GOT3 (cell line): ENCODE data around the gene RNU1-2.
"Not testable (repeated sequence)": the region's sequence is repeated elsewhere in the genome, so short reads cannot be mapped to it uniquely, and the experiment has no call there.

Experiments used
- DNase-seq: peaks from one replicate; lab custom pipeline; 2025; ENCODE audit warnings: mixed read lengths; lab: John Stamatoyannopoulos, UW

Gene RNU1-2

GRCh38 chr1:16888860-16889816, 6.6 kb upstream of the RNU1-2 start:
- no peak for DNase-seq

DNA sequence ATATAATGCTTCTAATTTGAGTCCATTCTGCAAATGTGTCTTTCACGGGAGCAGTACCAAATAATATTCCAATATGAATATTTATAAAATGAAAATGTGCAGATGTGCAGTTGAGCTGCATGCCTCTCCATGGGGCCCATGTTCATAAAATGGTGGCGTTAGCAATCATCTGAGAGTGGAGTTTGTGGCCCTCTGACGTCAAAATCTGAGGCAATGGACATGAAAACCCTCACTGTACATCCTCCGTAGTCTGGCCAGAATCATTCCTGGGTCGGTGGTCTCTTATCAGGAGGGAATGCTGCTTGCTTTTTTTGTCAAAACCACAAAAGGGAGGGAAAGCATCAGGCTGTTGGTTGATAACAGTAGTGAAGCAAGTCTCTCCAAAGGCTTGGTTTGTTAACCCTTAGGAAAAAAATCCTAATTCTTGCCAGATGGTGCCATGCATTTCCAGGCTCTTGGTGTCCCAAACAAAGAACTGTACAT, 5.2 kb upstream of the RNU1-2 start:
- DNase-seq = not testable (repeated sequence)

- not testable (repeated sequence) for DNase-seq
Observed at GRCh38 chr1:16891057-16891456, 4.7 kb upstream of the RNU1-2 start.

DNA sequence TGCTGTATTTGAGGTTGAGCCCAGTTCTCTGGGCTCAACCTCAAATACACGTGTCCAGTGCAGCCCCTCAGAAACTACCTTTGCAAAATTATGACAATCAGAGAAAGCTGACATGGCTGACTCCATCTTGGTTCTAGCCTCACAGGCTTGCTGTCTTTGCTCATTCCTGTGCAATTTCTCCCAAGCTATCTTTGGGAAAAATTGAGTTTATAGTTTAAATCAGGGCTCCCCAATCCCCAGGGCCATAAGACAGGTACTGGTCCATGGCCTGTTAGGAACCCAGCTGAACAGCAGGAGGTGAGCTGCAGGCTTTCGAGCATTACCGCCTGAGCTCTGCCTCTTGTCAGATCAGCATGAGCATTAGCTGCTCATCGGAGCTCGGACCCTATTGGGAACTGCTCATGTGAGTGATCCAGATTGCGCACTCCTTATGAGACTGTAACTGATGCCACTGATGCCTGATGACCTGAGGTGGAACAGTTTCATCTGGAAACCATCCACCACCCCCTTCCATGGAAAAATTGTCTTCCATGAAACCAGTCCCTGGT, 2.7 kb upstream of the RNU1-2 start:
- DNase-seq = not testable (repeated sequence)

- not testable (repeated sequence) for DNase-seq
Observed at GRCh38 chr1:16893796-16894195, 2.0 kb upstream of the RNU1-2 start.

DNA sequence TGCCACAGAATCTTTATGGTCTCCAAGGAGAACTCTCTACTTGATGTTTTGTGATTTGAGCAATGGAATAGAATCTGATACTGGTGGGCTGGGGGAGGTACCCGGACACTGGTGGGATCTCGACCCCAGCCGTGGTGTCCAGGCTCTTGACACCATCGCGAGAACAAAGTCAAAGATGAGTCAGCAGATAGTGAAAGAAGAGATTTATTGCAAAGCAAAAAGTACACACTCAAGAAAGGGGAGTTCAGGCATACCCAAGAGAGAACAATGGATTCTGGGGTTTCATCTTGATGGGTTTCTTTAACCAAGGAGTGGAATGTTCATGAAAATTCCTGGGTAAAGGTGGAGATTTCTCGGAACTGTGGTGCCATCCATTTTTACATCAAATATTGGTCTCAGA, 1.4 kb upstream of the RNU1-2 start:
- not testable (repeated sequence) for DNase-seq

DNA sequence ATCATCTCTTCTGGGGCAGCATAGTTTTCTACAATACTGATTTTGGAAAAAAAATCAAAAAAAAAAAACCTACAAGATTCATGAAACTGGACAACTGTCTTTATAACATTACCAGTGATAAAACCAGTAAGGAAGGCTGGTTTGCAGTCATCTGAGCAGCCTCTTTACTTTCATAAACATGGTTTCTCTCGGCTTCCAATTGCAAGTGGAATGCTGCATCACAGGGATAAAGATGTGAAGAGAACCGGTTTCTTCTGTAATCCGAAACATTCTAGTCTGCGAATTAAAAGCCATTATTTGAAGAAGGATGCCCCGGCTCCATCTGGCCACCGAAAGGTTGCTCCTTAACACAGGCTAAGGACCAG, 565 bp upstream of the RNU1-2 start:
- not testable (repeated sequence) for DNase-seq

DNA sequence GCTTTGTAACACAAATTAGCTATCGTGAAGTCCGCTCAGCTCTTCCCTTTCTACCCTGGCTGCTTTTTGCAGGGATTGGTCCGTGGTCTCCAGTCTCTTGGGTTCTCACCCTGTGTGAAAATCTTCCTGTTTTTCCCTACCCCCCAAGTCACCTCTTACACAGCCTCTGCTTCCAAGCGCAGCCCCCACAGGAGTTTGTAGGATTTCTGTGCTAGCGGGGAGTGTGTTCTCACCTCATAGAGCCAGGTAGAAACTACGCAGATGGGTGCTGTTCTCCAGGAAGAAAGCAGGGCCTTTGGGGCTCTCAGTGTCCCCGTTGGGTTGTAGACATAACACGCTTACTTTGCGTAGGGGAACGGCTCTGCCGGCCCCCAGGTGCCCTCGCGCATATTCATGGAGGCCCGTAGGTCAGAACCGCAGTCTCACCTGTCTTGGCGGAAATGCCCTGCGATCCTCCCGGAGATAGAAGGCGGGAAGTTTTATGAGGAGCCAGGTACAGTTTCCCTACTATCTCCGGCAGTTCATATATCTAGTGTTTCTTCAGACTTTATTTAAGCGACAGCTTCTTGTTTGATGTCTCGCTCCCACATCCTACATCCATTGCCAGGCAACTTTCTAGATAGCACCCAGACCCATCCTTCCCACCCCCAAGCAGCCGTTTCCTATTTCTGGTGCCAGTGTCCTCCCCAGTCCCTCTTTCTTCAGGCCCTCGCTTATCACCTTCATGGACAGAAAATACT, 706 bp downstream of the RNU1-2 start:
- peak; percentile 86 for DNase-seq

DNA sequence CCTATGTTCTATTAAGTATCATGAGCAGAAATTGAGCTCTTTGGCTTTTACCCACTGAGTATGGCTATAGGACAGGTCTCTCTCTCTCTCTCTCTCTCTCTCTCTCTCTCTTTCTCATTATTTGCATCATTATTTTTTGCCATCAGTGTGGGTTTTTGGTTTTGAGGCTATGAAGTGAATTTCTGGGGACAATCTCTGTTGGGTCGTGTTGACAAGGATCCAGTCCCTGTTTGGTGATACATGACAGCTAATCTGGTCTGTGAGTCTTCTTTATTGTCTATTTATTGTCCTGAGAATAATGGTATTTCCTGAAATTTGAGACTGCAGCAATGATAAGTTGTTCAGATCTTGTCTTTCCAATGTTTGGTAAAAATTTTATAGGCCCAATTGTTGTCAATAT, 1.9 kb downstream of the RNU1-2 start:
- not testable (repeated sequence) for DNase-seq

- not testable (repeated sequence) for DNase-seq
Observed at GRCh38 chr1:16898298-16898697, 2.5 kb downstream of the RNU1-2 start.

DNA sequence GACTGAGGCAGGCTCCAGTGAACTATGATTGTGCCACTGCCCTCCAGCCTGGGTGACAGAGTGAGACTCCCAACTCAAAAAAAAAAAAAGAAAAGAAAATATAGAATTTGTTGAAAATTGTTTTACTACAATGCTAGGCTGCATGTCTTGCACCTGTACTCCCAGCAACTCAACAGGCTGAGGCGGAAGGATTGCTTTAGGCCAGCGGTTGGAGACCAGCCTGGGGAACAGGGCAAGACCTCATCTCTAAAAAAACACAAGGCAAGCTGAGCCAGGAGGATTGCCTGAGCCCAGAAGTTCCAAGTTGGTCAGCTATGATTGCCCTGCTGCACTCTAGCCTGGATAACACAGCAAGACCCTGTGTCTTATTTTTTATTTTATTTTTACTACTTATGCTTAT, 3.2 kb downstream of the RNU1-2 start:
- not testable (repeated sequence) for DNase-seq

GRCh38 chr1:16900751-16901150, 5.0 kb downstream of the RNU1-2 start:
- DNase-seq = no peak

- not testable (repeated sequence) for DNase-seq
Observed at GRCh38 chr1:16901371-16901770, 5.6 kb downstream of the RNU1-2 start.

DNA sequence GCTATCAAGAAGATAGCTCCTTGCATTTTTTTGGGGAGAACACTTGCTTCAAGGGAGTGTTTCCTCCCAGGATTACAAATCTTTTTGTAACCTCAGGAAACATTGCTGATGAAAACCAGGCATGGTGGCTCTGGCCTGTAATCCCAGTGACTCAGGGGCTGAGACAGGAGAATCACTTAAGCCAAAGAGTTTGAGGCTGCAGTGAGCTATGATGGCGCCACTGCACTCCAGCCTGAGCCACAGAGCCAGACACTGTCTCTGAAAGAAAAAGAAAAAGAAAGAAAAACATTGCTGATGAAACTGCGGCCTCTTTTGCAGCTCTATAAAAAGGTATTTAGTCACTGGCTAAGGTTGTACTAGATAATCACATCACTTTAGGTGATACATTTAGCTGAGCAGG, 7.3 kb downstream of the RNU1-2 start:
- peak; percentile 24 for DNase-seq

DNA sequence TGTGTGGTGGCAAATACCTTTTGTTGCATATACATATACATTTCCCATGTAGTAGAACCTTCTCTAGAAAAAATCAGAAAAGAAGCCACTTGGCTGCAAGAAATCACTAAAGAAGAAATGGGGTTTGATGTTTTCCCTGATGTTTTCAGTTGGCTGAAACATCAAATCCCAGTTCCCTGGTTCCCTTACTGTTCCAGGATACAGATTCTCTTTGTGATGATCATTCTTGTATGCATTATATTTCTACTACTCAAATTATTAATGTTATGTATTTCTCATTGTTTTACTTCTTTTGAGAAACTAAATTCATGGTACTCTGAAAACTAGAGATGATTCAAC, 7.6 kb downstream of the RNU1-2 start:
- no peak for DNase-seq

DNA sequence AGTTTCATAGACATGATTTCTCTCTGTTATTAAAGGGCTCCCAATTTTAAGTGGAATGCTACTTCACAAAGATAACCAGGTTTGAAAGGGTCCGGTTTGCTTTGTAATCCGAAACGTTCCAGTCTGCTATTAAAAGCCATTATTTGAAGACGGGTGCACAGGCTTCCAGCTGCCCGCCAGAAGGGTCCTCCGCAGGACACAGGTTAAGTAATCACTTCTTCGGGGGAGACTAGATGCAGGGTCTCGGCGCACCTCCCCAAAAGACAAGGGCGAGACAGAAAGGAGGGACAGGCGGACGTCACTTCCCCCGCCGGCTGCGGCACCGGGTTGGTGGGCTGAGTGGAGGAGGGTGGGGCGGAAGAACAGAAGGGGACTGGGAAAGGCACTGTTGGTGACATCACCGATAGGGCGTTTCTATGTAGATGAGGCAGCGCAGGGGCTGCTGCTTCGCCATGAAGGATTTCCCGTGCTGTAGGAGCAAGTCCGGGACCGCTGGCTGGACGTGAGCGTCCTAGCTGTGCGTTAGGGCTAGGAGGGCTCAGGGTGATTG, 8.9 kb downstream of the RNU1-2 start:
- DNase-seq = peak; percentile 96

DNA sequence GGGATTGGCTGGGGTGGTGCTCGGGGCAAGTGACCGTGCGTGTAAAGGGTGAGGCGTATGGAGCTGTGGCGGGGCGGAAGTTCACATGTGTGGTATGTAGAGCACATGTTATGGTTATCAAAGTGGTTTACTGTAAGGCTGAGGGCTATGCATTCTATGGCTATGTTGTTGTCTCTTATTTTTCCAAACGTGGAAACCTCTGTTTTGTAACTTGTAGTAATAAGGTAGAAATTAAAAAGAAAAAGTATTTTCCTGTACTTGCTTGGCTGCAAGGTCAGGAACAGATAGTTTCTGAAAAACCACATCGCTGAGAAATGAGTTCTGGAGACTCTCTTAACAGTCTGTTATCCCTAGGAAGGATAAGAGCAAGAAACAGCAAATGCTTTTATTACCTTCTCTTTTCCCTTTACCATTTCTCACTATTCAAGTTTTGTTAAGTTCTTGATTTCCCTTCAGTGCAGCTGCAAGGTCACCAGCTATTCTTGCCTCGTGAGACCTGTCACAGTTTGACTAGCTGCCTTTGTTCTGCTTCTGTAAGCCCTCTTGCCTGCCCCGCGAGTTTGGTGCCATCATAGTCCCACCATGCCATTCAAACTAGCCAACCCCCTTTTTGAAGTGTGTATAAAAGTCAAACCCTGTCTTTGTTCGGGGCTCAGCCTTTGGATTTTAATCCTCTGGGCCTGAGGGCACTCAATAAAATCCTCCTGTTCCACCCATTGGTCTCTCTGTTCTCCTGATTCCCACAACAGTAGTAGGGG, 9.5 kb downstream of the RNU1-2 start:
- DNase-seq = peak; percentile 55

GRCh38 chr1:16905868-16906702, 10.3 kb downstream of the RNU1-2 start:
- no peak for DNase-seq

DNA sequence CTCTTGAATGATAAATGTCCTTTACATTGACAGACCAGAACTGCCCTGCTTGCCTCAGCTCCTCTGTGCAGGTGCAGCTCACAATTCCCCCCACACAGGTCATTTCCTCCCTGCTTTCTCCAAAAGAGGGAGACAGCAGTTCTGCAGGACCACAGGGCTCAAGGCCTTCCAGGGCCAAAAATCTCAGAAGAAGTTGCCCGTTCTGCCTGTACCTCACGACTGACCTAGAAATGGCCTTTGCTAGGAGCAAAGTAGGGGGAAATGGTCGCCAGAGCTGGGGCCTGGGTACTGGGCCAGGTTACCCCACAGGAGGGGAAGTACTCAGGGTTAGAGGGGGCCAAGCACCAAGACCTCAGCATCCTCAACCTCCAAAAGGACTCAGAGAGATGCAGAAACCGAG, 11.1 kb downstream of the RNU1-2 start:
- DNase-seq = no peak

- no peak for DNase-seq
Observed at GRCh38 chr1:16907870-16908758, 12.3 kb downstream of the RNU1-2 start.
